Measurements from ENCODE around the gene ZNF334.

Gene ZNF334

DNA sequence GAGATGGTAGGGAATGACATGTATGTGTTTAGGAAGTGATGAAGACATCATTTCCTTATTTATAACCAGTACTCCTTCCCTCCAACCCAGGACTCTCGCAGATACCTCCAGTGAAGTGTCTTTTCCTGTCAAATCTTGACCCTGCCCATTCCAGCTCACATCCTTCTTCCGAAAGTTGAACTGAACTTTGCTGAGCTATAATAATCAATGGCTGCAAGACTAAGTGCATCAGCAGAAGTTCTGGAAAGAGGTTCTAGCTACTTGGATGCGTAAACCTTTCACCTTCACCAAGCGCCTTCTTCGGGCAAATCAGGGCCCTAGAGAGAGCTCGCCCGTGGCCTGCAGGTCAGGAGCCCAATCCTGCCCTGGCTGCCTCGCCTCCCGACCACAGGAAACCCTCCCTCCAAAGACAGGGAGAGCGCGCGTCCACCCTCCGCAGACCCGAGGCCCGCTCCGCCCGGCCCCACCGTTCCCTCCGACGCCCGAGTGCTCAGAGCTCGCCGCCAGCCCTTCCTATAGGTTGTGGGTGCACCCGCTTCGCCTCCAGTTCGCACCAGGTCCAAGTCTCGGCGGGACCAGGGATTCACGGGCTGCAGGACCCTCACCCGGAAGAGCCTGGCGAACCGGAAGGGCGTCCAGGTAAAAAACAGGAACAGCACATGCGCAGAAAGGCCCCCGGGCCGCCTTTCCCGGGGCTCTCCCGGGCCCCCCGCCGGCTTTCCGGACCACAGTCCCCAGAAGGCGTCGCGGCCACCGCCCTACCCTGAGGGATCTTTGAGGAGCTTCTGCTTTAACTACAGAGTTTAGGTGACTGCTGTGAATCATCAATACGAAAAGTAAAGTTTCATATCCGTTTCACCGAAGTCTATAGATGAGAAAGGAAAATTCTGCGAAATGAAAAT is at the start of gene ZNF334:
Gene ZNF334, minus strand, starts transcription at position 617 of the 902 bp plus-strand sequence. CDS start 1,457 bp downstream, outside the sequence.
- H3K9me3 ChIP-seq (ENCODE audit: control insufficient read depth, low read length) = no peaks in the 10 kb centered on the region
- H3K27me3 ChIP-seq (ENCODE audit: control insufficient read depth, insufficient read depth, low read length) = no peaks in the 10 kb centered on the region
- peak within 1 kb of the TSS; percentile 76 for H3K9ac ChIP-seq (ENCODE audit: low read length)
- peaks cover 4% of the 10 kb centered on the region for H3K4me1 ChIP-seq (ENCODE audit: control insufficient read depth, insufficient read depth, low read length)
- peak within 1 kb of the TSS; percentile 23 for H3K4me3 ChIP-seq (ENCODE audit: low read length)
- no peaks in the 10 kb centered on the region for H3K36me3 ChIP-seq (ENCODE audit: control insufficient read depth, insufficient read depth, low read length)

DNA sequence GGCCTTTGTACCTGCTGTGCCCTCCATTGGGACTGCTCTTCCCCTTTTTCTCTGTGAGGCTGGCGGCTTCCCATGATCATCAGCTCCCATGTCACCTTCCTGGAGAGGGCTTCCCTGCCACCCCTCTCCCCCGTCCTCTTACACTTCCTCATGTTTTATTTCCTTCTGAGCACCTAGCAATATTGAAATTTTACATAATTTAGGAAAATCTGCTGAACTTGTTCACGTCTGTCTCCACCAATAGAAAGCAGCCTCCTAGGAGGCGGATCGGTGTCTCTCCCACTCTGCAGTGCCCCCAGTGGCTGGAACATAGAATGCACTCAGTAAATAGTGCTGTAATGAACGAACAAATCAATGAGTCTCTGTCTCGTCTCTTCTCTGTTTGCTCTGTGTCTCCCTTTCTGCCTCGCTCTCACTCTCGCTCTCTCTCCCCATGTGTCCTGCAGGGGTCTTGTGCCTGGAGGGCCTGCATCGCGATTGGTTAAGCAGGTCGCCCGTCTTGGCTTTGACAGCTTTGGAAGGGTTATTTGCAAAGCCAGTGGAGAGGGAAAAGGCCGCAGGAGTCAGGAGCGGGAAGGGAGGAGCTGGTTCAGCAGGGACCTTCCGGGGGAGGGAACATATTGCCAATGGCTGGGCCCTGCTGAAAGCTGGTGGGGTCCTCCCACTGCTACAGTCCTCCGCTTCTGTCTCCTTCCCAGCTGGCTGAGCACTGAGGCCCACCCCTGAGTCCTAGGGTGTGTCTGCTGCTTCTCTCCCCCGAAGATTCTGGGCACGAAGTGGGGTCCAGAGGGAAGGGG is 49.2 kb upstream of the ZNF334 start:
- peak overlapping the region; percentile 43 for H3K4me3 ChIP-seq (ENCODE audit: low read length)
- no peaks in the 10 kb centered on the region for H3K36me3 ChIP-seq (ENCODE audit: control insufficient read depth, insufficient read depth, low read length)
- H3K9ac ChIP-seq (ENCODE audit: low read length) = no peak overlapping the region
- H3K9me3 ChIP-seq (ENCODE audit: control insufficient read depth, low read length) = no peaks in the 10 kb centered on the region
- H3K4me1 ChIP-seq (ENCODE audit: control insufficient read depth, insufficient read depth, low read length) = peaks cover 30% of the 10 kb centered on the region
- no peaks in the 10 kb centered on the region for H3K27me3 ChIP-seq (ENCODE audit: control insufficient read depth, insufficient read depth, low read length)

DNA sequence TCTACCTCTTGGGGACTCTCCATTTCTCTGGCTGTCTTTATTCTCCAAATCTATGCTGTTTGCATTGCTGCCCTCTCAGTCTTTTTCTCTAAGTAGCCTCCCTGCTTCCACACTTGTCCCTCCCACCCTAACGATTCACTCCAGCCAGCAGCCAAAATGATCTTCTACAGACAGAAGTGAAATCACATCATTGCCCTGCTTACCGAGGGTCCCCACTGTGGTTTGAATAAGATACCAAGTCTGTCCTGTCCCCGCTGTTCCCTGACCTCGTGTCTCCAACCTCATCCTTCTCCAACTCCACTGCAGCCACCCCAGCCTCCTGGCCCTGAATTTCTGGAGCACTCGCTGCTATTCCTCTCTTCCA is 48.6 kb upstream of the ZNF334 start:
- Histone ChIP-seq H3K27me3 (ENCODE audit: control insufficient read depth, insufficient read depth, low read length) (peaks cover 1% of the 10 kb centered on the region), H3K9me3 (ENCODE audit: control insufficient read depth, low read length) (no peaks in the 10 kb centered on the region), H3K9ac (ENCODE audit: low read length) (no peak overlapping the region), H3K4me1 (ENCODE audit: control insufficient read depth, insufficient read depth, low read length) (peaks cover 33% of the 10 kb centered on the region), H3K36me3 (ENCODE audit: control insufficient read depth, insufficient read depth, low read length) (no peaks in the 10 kb centered on the region), H3K4me3 (ENCODE audit: low read length) (peak overlapping the region; percentile 43)

DNA sequence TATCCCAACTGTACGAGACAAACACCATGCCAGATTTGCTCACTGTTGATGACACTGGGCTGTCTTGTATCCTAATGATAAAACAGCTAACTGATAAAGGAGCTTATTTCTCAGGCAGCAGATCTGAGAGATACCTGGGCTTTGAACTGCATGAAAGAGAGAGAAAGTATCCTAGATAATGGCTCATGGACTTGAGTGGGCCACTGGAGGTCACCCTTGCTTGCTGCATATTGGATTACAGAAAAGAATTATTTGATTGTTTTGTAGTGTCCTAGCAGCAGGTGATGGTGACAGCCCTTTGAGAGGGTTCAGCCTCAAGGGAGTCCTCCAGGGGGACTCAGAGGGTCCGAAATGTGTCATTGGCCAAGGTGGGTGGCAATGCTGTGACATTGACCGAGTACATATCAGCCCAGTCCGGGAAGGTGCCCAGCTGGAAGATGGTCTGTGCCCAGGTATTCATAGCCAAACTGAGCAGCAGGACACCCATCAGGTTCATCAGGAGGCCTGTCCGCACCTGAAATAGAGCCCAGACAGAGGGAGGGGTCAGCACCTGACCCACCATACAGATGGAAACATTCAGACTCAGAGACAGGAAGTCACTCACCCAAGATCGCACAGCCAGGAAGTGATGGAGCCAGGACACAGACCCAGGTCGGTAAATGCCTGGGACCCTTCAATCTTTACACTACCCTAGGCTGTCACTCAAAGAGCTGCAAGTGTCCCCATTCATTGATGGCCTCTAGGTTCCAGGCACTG is 46.5 kb upstream of the ZNF334 start:
- Histone ChIP-seq H3K4me3 (ENCODE audit: low read length) (no peak overlapping the region), H3K9ac (ENCODE audit: low read length) (no peak overlapping the region), H3K9me3 (ENCODE audit: control insufficient read depth, low read length) (no peaks in the 10 kb centered on the region), H3K36me3 (ENCODE audit: control insufficient read depth, insufficient read depth, low read length) (no peaks in the 10 kb centered on the region), H3K4me1 (ENCODE audit: control insufficient read depth, insufficient read depth, low read length) (peaks cover 33% of the 10 kb centered on the region), H3K27me3 (ENCODE audit: control insufficient read depth, insufficient read depth, low read length) (peaks cover 5% of the 10 kb centered on the region)

DNA sequence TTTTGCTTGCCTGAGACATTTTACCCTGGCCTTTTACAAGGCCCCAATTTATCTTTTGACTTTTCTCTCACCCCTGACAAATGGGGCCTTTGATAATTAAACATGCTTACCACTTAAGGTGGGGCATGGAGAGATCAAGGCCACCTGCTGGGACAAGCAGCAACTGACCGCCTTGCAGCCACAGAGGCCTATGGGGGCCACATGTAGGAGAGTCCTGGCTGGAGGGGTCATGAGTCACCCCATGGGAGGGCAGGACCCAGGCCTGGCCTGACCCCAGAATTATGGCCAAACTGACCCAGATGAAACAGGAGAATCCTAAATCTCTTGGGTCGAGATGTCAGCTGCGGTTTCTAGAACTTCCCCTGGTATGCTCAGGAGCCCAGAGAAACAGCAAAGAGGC is 45.6 kb upstream of the ZNF334 start:
- Histone ChIP-seq H3K27me3 (ENCODE audit: control insufficient read depth, insufficient read depth, low read length) (peaks cover 5% of the 10 kb centered on the region), H3K36me3 (ENCODE audit: control insufficient read depth, insufficient read depth, low read length) (no peaks in the 10 kb centered on the region), H3K4me1 (ENCODE audit: control insufficient read depth, insufficient read depth, low read length) (peaks cover 33% of the 10 kb centered on the region), H3K4me3 (ENCODE audit: low read length) (no peak overlapping the region), H3K9me3 (ENCODE audit: control insufficient read depth, low read length) (no peaks in the 10 kb centered on the region), H3K9ac (ENCODE audit: low read length) (no peak overlapping the region)

DNA sequence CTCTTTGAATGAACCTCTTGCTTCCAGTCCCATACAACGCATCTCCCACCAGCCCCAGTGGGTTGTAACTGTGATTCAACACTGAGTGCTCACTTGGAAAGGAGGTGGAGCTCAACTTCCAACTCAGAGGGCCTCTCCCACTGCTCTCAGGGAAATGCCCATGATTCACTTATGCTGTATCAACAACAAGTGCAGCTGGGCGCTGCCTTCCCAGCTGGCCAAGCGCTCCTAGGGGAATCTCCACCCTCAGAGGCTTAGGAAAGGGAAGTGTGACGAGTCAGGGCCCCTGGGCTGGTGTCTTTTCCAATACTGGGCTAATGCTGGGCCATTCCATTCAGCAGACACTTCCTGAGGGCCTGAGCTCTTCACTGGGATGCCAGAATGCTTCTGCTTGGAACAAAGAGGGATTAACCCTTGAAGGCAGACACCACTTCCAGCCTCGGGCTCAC is 45.2 kb upstream of the ZNF334 start:
- Histone ChIP-seq H3K4me1 (ENCODE audit: control insufficient read depth, insufficient read depth, low read length) (peaks cover 33% of the 10 kb centered on the region), H3K27me3 (ENCODE audit: control insufficient read depth, insufficient read depth, low read length) (peaks cover 5% of the 10 kb centered on the region), H3K9ac (ENCODE audit: low read length) (no peak overlapping the region), H3K36me3 (ENCODE audit: control insufficient read depth, insufficient read depth, low read length) (no peaks in the 10 kb centered on the region), H3K4me3 (ENCODE audit: low read length) (no peak overlapping the region), H3K9me3 (ENCODE audit: control insufficient read depth, low read length) (no peaks in the 10 kb centered on the region)

DNA sequence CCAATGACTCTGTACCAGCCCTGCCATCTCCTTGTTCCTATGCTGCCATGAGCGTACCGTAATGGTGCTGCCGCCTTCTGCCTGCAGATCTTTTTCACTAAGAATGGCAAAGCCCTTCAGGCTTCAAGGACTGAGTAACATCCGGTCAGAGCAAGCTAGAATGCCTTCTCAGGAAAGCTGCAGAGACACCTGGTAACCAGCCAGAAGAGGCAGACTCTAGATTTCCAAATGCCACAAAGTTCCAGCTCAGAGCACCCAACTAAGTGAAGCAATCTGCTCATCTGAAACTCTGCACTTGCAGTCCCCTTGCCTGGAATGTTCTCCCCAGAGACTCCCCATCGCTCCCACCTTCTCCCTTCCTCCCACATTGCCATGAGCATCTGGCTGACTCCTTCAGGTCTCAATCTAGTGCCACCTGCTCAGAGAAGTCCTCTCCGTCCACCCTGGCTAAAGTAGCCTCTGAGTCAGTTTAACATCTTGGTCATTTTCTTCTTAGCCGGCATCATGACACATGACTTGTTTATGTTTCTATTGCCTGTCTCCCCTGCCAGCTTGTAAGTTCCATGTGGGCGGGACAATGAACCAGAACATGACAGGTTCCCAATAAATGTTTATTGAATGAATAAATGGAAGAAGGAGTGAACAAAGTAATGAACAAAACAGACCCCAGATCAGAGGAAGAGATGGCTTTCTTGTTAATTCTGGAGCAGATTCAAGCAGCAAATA is 44.0 kb upstream of the ZNF334 start:
- Histone ChIP-seq H3K36me3 (ENCODE audit: control insufficient read depth, insufficient read depth, low read length) (no peaks in the 10 kb centered on the region), H3K27me3 (ENCODE audit: control insufficient read depth, insufficient read depth, low read length) (peaks cover 5% of the 10 kb centered on the region), H3K4me3 (ENCODE audit: low read length) (no peak overlapping the region), H3K9ac (ENCODE audit: low read length) (no peak overlapping the region), H3K9me3 (ENCODE audit: control insufficient read depth, low read length) (no peaks in the 10 kb centered on the region), H3K4me1 (ENCODE audit: control insufficient read depth, insufficient read depth, low read length) (peaks cover 24% of the 10 kb centered on the region)

DNA sequence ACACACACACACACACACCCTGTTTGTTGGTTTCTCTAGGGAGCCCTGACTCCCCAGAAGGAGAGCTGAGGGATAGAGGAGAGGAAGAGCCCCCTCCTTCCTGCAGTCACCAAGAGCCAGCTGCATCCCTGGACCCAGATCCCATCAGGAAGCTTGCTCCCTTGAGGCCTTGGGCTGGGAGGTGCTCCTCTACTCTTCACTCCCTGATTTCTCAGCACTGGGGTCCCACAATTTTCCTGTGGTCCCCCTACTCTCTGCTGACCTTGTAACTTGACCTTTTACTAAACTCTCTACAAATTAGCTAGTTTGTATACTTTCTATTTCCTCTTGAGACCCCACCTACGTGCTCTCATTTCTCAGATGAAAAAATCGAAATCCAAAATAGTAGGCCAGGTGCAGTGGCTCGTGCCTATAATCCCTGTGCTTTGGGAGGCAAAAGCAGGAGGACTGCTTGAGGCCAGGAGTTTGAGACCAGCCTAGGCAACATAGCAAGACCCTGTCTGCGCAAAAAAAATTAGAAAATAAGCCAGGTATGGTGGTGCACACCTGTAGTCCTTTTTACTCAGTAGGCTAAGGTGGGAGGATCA is 42.1 kb upstream of the ZNF334 start:
- H3K4me1 ChIP-seq (ENCODE audit: control insufficient read depth, insufficient read depth, low read length) = peaks cover 18% of the 10 kb centered on the region
- no peaks in the 10 kb centered on the region for H3K9me3 ChIP-seq (ENCODE audit: control insufficient read depth, low read length)
- H3K9ac ChIP-seq (ENCODE audit: low read length) = no peak overlapping the region
- H3K36me3 ChIP-seq (ENCODE audit: control insufficient read depth, insufficient read depth, low read length) = no peaks in the 10 kb centered on the region
- peaks cover 5% of the 10 kb centered on the region for H3K27me3 ChIP-seq (ENCODE audit: control insufficient read depth, insufficient read depth, low read length)
- no peak overlapping the region for H3K4me3 ChIP-seq (ENCODE audit: low read length)

DNA sequence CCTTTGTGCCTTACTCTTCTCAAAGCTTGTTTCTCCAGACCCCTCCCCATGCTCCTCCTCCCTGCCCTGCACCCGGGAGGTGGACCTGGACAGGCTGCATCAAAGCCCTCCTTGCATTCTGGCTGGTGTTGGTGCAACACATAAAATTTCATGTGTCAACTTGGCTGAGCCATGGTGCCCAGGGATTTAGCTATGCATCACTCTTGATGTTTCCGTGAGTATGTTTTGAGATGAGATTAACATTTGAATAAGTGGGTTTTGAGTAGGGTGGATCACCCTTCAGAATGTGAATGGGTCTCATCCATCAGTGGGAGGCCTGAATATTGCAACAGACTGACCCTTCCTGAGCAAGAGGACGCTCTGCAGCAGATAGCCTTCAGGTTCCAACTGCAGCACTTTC is 41.5 kb upstream of the ZNF334 start:
- Histone ChIP-seq H3K9me3 (ENCODE audit: control insufficient read depth, low read length) (no peaks in the 10 kb centered on the region), H3K27me3 (ENCODE audit: control insufficient read depth, insufficient read depth, low read length) (peaks cover 5% of the 10 kb centered on the region), H3K4me3 (ENCODE audit: low read length) (no peak overlapping the region), H3K9ac (ENCODE audit: low read length) (no peak overlapping the region), H3K36me3 (ENCODE audit: control insufficient read depth, insufficient read depth, low read length) (no peaks in the 10 kb centered on the region), H3K4me1 (ENCODE audit: control insufficient read depth, insufficient read depth, low read length) (peaks cover 18% of the 10 kb centered on the region)

DNA sequence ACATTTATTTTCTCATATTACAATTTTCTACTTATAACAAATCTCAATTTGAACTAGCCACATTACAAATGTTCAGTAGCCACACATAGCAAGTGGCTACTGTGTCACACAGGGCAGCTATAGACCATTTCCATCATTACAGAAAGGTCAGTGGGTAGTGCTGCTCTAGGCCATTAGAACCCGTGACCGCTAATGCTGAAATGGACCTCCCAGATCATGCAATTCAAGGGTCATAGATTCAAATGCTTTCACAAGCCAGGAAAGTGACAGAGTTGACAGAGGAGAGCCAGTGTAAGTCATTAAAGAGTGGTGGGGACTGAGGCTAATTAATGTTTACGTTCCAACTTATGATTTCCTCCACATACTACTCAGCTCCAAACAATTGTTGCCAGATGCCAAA is 40.6 kb upstream of the ZNF334 start:
- H3K9me3 ChIP-seq (ENCODE audit: control insufficient read depth, low read length) = no peaks in the 10 kb centered on the region
- no peak overlapping the region for H3K9ac ChIP-seq (ENCODE audit: low read length)
- H3K4me3 ChIP-seq (ENCODE audit: low read length) = no peak overlapping the region
- H3K27me3 ChIP-seq (ENCODE audit: control insufficient read depth, insufficient read depth, low read length) = peaks cover 5% of the 10 kb centered on the region
- H3K4me1 ChIP-seq (ENCODE audit: control insufficient read depth, insufficient read depth, low read length) = peaks cover 15% of the 10 kb centered on the region
- no peaks in the 10 kb centered on the region for H3K36me3 ChIP-seq (ENCODE audit: control insufficient read depth, insufficient read depth, low read length)

All from mucosa of stomach (tissue), 1 donor.